ENCODE data around the gene EIF4G1. TPM values are rescaled to one million over a fixed set of nuclear protein-coding genes. Genes with fewer than 3 reads are reported as not detected.
"Not testable (repeated sequence)": the region's sequence is repeated elsewhere in the genome, so short reads cannot be mapped to it uniquely, and the experiment has no call there.

EIF4G1 gene
- 10 to 100 TPM in 5 of 6 donors, 1 to 10 TPM in 1; 6.4 to 30.0 (median 14.1) TPM for polyA plus RNA-seq (ENCODE audit: low read depth in 6 of 6)

DNA sequence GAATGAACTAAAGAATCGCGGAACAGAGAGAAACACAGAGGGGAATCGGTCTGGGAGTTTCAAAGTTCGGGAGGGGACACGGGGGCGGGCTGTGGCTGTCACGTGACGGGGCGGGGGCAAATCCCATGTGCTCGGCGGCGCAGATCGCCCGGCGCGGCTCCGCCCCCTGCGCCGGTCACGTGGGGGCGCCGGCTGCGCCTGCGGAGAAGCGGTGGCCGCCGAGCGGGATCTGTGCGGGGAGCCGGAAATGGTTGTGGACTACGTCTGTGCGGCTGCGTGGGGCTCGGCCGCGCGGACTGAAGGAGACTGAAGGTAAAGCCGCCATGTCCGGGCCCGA lies at the start of gene EIF4G1:
EIF4G1 (plus strand) TSS at position 244 of the 337 bp plus-strand sequence. CDS start 1,191 bp downstream, outside the sequence.
- H3K27me3 Mint-ChIP-seq, result no peaks in the 10 kb centered on the region
- ATAC-seq (ENCODE audit: low read depth in 2 of 2) (peak; percentile 87 to 88), DNase-seq (peak; percentile 93)
- no peaks in the 10 kb centered on the region for H3K36me3 Mint-ChIP-seq
- peak within 1 kb of the TSS; percentile 81 to 97 (median 94) for H3K27ac Mint-ChIP-seq
- peak within 1 kb of the TSS; percentile 79 to 96 (median 91) for H3K4me3 Mint-ChIP-seq
- no peaks in the 10 kb centered on the region for H3K9me3 Mint-ChIP-seq
- peaks cover 21 to 31% (median 31%) of the 10 kb centered on the region in 3 donors for H3K4me1 Mint-ChIP-seq

DNA sequence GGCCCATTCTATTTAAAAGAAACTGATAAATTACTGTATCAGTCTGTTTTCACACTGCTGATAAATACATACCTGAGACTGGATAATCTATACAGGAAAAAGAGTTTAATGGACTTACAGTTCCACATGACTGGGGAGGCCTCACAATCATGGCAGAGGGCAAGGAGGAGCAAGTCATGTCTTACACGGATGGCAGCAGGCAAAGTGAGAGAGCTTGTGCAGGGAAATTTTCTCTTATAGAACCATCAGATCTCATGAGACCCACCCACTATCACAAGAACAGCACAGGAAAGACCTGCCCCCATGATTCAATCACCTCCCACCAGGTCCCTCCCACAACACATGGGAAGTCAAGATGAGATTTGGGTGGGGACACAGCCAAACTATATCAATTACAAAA lies 47.2 kb upstream of the EIF4G1 start:
- not testable (repeated sequence) for H3K27ac Mint-ChIP-seq; H3K36me3 Mint-ChIP-seq; ATAC-seq (ENCODE audit: low read depth in 2 of 2); H3K4me3 Mint-ChIP-seq; H3K4me1 Mint-ChIP-seq; DNase-seq
- peaks cover 0 to 16% (median 6%) of the 10 kb centered on the region in 7 donors for H3K9me3 Mint-ChIP-seq
- peaks cover 39 to 68% (median 48%) of the 10 kb centered on the region in 3 donors for H3K27me3 Mint-ChIP-seq

DNA sequence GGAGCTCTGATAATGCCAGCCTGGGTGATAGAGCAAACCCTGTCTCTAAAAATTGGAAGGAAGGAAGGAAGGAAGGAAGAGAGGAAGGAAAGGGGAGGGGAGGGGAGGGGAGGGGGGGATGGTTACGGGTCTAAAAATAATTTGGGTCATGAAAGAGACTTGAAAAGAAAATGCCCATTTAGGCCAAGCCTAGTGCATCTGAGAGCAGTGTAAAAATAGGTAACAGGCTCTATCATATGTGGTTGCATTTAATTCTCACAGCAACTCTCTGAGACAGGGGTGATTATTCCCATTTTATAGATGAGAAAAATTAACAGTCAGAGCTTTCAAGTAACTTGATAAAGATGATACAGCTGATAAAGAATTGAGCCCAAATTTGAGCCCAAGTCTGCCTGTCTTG lies 42.1 kb upstream of the EIF4G1 start:
- peaks cover 47 to 75% (median 61%) of the 10 kb centered on the region in 3 donors for H3K27me3 Mint-ChIP-seq
- DNase-seq, result no peak
- peaks cover 0 to 13% (median 3%) of the 10 kb centered on the region in 7 donors for H3K9me3 Mint-ChIP-seq
- no peak overlapping the region for H3K27ac Mint-ChIP-seq
- peaks cover 0 to 8% of the 10 kb centered on the region in 2 donors for H3K36me3 Mint-ChIP-seq
- H3K4me1 Mint-ChIP-seq, result peaks cover 0 to 7% (median 6%) of the 10 kb centered on the region in 3 donors
- H3K4me3 Mint-ChIP-seq, result no peak overlapping the region
- ATAC-seq (ENCODE audit: low read depth in 2 of 2), result no peak

- H3K4me3 Mint-ChIP-seq, result peak overlapping the region in 2 of 8 donors; percentile 1 to 57
- H3K27me3 Mint-ChIP-seq, result peaks cover 49 to 81% (median 73%) of the 10 kb centered on the region in 3 donors
- H3K36me3 Mint-ChIP-seq, result peaks cover 0 to 8% of the 10 kb centered on the region in 2 donors
- peaks cover 0 to 7% (median 6%) of the 10 kb centered on the region in 3 donors for H3K4me1 Mint-ChIP-seq
- DNase-seq (no peak), ATAC-seq (ENCODE audit: low read depth in 2 of 2) (no peak)
- H3K27ac Mint-ChIP-seq, result peak overlapping the region in 1 of 6 donors; percentile 1
- H3K9me3 Mint-ChIP-seq, result peaks cover 0 to 6% (median 1%) of the 10 kb centered on the region in 7 donors
These were observed 39.1 kb upstream of the EIF4G1 start for GRCh38 chr3:184275381-184275701.

DNA sequence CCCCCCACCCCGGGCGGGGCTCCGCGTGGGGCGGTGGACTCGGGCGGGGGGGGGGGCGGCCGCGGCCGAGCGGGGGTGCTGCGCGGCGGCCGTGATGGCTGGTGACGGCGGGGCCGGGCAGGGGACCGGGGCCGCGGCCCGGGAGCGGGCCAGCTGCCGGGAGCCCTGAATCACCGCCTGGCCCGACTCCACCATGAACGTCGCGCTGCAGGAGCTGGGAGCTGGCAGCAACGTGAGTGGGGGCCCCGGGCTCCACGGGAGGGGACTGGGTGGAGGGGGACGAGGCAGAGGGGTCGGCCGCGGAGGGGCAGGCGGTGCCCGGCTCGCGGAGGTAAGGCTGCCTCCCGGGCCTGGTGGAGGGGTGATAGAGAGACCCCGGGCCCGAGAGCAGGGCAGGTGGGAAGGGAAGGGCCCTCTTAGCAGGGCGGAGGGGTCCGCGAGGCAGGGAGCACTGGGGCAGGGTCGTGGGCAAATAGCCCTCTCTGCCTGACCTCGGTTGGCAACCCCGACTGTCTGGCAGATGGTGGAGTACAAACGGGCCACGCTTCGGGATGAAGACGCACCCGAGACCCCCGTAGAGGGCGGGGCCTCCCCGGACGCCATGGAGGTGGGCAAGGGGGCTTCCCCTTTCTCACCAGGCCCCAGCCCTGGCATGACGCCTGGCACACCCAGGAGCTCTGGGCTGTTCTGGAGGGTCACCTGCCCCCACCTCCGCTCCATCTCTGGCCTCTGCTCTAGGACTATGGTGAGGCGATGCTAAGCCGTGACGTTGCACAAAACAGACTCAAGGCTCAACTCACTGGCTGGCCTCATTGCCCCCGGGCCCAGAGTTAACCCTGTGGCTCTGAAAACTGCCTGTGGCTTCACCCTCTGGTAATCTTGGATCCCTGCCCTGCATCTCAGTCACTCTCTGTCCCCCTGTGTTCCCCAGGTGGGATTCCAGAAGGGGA lies 38.2 kb upstream of the EIF4G1 start, which contains the start of gene ECE2:
ECE2 (plus strand) TSS at position 62 of the 950 bp plus-strand sequence; CDS start at position 194, 132 bp downstream.
- Mint-ChIP-seq H3K36me3 (peaks cover 0 to 8% of the 10 kb centered on the region in 2 donors), H3K4me1 (peaks cover 0 to 7% (median 6%) of the 10 kb centered on the region in 3 donors), H3K9me3 (peaks cover 0 to 6% (median 1%) of the 10 kb centered on the region in 7 donors), H3K4me3 (peak within 1 kb of the TSS in 4 of 8 donors; percentile 1 to 61 (median 40)), H3K27ac (peak within 1 kb of the TSS in 2 of 6 donors; percentile 19 to 80), H3K27me3 (peaks cover 52 to 80% (median 78%) of the 10 kb centered on the region in 3 donors)
- DNase-seq (no peak), ATAC-seq (ENCODE audit: low read depth in 2 of 2) (no peak)

DNA sequence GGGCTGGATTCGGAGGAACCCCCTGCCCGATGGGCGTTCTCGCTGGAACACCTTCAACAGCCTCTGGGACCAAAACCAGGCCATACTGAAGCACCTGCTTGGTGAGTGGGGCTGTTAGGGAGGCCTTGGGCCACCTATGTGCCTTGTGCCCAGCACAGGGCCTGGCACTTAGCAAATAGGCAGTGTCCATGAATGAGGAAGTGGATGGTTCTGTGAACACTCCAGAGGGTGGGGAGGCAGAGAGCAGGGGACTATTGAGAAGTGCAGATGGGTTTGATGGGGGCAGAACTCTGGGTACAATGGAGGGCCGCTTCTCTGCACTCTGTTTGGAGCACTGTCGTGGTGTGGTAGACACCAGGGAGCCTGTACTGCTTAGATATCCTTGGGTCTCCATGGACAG lies 37.0 kb upstream of the EIF4G1 start:
- Mint-ChIP-seq H3K4me1 (peaks cover 0 to 7% (median 6%) of the 10 kb centered on the region in 3 donors), H3K4me3 (no peak overlapping the region), H3K36me3 (peaks cover 0 to 8% of the 10 kb centered on the region in 2 donors), H3K9me3 (no peaks in the 10 kb centered on the region), H3K27ac (no peak overlapping the region), H3K27me3 (peaks cover 53 to 78% (median 72%) of the 10 kb centered on the region in 3 donors)
- DNase-seq (no peak), ATAC-seq (ENCODE audit: low read depth in 2 of 2) (no peak)

GRCh38 chr3:184282941-184283340 lies 31.5 kb upstream of the EIF4G1 start:
- peaks cover 32 to 72% (median 60%) of the 10 kb centered on the region in 3 donors for H3K27me3 Mint-ChIP-seq
- peak overlapping the region in 1 of 6 donors; percentile 80 for H3K27ac Mint-ChIP-seq
- no peak for ATAC-seq (ENCODE audit: low read depth in 2 of 2)
- no peaks in the 10 kb centered on the region for H3K4me1 Mint-ChIP-seq
- H3K36me3 Mint-ChIP-seq, result no peaks in the 10 kb centered on the region
- no peak for DNase-seq
- H3K9me3 Mint-ChIP-seq, result no peaks in the 10 kb centered on the region
- H3K4me3 Mint-ChIP-seq, result no peak overlapping the region

DNA sequence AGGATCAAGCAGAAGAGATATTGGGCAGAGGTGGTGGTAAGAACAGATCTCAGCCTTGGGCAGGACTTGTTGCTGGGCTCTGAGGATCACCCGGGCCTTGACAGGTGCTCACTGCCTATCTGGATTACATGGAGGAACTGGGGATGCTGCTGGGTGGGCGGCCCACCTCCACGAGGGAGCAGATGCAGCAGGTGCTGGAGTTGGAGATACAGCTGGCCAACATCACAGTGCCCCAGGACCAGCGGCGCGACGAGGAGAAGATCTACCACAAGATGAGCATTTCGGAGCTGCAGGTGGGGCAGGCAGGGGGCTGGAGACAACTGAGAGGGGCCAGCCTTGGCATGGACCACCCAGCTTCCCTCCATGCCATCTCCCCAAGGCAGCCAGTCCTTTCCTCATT lies 30.7 kb upstream of the EIF4G1 start:
- Mint-ChIP-seq H3K27ac (no peak overlapping the region), H3K9me3 (no peaks in the 10 kb centered on the region), H3K4me3 (no peak overlapping the region), H3K27me3 (peaks cover 29 to 64% (median 54%) of the 10 kb centered on the region in 3 donors), H3K4me1 (no peaks in the 10 kb centered on the region), H3K36me3 (no peaks in the 10 kb centered on the region)
- ATAC-seq (ENCODE audit: low read depth in 2 of 2) (no peak), DNase-seq (no peak)

GRCh38 chr3:184284696-184285095 lies 29.7 kb upstream of the EIF4G1 start:
- DNase-seq (no peak), ATAC-seq (ENCODE audit: low read depth in 2 of 2) (no peak)
- Mint-ChIP-seq H3K27ac (no peak overlapping the region), H3K27me3 (peaks cover 27 to 57% (median 47%) of the 10 kb centered on the region in 3 donors), H3K4me3 (no peak overlapping the region), H3K36me3 (no peaks in the 10 kb centered on the region), H3K4me1 (no peaks in the 10 kb centered on the region), H3K9me3 (no peaks in the 10 kb centered on the region)

GRCh38 chr3:184289426-184289938 lies 24.9 kb upstream of the EIF4G1 start:
- Mint-ChIP-seq H3K27ac (no peak overlapping the region), H3K4me1 (no peaks in the 10 kb centered on the region), H3K27me3 (peaks cover 15 to 59% (median 48%) of the 10 kb centered on the region in 3 donors), H3K9me3 (no peaks in the 10 kb centered on the region), H3K36me3 (no peaks in the 10 kb centered on the region), H3K4me3 (no peak overlapping the region)
- ATAC-seq (ENCODE audit: low read depth in 2 of 2) (peak; percentile 53 to 66), DNase-seq (peak; percentile 24)

DNA sequence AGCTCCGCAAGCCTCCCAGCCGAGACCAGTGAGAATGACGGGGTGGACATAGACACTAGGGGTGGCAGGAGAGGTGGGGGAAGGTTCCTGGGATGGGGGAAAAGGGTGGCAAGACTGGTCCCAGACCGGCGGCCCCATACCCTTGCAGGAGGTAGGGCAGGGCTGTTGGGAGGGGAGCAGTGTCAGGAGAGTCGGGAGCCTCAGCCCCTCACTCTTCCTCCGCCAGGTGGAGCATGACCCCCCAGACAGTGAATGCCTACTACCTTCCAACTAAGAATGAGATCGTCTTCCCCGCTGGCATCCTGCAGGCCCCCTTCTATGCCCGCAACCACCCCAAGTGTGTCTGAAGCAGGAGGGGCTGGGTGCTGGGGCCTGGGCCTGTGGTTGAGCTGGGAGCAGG lies 24.1 kb upstream of the EIF4G1 start:
- no peak overlapping the region for H3K27ac Mint-ChIP-seq

GRCh38 chr3:184291044-184291737 lies 23.2 kb upstream of the EIF4G1 start:
- Mint-ChIP-seq H3K27me3 (peaks cover 6 to 44% (median 31%) of the 10 kb centered on the region in 3 donors), H3K4me3 (no peak overlapping the region), H3K27ac (no peak overlapping the region), H3K4me1 (no peaks in the 10 kb centered on the region), H3K36me3 (no peaks in the 10 kb centered on the region), H3K9me3 (no peaks in the 10 kb centered on the region)
- ATAC-seq (ENCODE audit: low read depth in 2 of 2) (no peak), DNase-seq (no peak)

More for the DNA sequence above, 24.1 kb upstream of the EIF4G1 start:
- ATAC-seq (ENCODE audit: low read depth in 2 of 2) (no peak), DNase-seq (no peak)
- no peaks in the 10 kb centered on the region for H3K36me3 Mint-ChIP-seq
- H3K9me3 Mint-ChIP-seq, result no peaks in the 10 kb centered on the region
- H3K4me1 Mint-ChIP-seq, result no peaks in the 10 kb centered on the region
- no peak overlapping the region for H3K4me3 Mint-ChIP-seq
- H3K27me3 Mint-ChIP-seq, result peaks cover 15 to 52% (median 40%) of the 10 kb centered on the region in 3 donors

GRCh38 chr3:184291738-184292445 lies 22.5 kb upstream of the EIF4G1 start:
- DNase-seq (no peak), ATAC-seq (ENCODE audit: low read depth in 2 of 2) (no peak)
- H3K27me3 Mint-ChIP-seq, result peaks cover 4 to 37% (median 24%) of the 10 kb centered on the region in 3 donors
- H3K9me3 Mint-ChIP-seq, result no peaks in the 10 kb centered on the region
- H3K4me3 Mint-ChIP-seq, result no peak overlapping the region
- no peaks in the 10 kb centered on the region for H3K36me3 Mint-ChIP-seq
- H3K4me1 Mint-ChIP-seq, result no peaks in the 10 kb centered on the region
- no peak overlapping the region for H3K27ac Mint-ChIP-seq
